ENCODE data around the gene PPM1F.

Gene PPM1F, protein sequence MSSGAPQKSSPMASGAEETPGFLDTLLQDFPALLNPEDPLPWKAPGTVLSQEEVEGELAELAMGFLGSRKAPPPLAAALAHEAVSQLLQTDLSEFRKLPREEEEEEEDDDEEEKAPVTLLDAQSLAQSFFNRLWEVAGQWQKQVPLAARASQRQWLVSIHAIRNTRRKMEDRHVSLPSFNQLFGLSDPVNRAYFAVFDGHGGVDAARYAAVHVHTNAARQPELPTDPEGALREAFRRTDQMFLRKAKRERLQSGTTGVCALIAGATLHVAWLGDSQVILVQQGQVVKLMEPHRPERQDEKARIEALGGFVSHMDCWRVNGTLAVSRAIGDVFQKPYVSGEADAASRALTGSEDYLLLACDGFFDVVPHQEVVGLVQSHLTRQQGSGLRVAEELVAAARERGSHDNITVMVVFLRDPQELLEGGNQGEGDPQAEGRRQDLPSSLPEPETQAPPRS

DNA sequence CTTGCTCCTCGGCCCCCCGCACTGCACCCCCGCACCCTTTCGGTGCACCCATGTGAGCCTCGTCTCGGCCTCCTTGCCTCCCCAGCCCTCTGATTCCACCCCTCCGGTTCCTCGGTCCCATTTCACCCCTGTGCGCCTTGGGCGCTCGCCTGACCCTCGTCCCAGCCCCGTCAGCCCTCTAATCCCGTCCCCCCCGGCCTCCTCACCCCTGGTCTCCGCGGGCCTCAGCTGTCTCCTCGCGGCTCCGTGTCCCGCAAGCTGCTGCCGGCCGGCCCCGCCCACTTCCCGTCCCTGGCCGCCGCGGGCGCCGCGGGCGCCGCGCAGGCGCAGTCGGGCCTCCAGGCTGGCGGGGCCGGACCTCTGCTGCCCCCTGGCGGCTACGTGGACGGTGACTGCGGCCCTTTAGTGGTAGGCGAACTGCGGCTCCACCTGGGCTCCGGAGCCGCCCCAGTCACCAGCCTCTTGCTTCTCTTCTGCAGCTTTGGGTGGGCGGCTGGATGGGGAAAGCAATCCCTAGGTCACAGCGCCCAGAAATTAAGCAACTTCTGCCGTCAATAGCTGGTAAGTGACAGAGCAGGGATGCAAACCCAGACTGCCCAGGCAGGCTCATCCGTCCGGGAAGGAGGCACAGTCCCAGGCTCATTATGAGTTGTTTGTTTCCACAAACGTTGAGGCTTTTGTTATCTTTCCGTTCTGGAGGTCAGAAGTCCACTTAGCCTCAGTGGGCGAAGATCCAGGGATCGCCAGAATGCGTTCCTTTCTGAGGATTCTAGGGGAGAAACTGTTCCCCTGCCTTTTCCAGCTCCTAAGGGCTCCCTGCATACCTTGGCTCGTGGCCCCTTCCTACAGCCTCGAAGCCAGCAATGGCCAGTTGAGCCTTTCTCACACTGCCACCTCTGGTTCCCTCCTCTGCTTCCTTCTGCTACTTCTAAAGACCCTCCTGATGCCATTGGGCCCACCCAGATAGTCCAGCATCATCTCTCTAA, at the start of gene PPM1F:
TSS of gene PPM1F (minus strand) at position 263 of the 986 bp plus-strand sequence. CDS start 6,800 bp downstream, outside the sequence.
- Histone ChIP-seq H3K27me3 (ENCODE audit: insufficient read depth, low read depth, severe bottlenecking) (no peaks in the 10 kb centered on the region), H3K9me3 (ENCODE audit: severe bottlenecking) (peaks cover 4% of the 10 kb centered on the region), H3K36me3 (no peaks in the 10 kb centered on the region), H3K27ac (peak within 1 kb of the TSS; percentile 65), H3K4me3 (ENCODE audit: low read depth, low read length) (peak within 1 kb of the TSS; percentile 77)
- TF ChIP-seq, protein P1, sequence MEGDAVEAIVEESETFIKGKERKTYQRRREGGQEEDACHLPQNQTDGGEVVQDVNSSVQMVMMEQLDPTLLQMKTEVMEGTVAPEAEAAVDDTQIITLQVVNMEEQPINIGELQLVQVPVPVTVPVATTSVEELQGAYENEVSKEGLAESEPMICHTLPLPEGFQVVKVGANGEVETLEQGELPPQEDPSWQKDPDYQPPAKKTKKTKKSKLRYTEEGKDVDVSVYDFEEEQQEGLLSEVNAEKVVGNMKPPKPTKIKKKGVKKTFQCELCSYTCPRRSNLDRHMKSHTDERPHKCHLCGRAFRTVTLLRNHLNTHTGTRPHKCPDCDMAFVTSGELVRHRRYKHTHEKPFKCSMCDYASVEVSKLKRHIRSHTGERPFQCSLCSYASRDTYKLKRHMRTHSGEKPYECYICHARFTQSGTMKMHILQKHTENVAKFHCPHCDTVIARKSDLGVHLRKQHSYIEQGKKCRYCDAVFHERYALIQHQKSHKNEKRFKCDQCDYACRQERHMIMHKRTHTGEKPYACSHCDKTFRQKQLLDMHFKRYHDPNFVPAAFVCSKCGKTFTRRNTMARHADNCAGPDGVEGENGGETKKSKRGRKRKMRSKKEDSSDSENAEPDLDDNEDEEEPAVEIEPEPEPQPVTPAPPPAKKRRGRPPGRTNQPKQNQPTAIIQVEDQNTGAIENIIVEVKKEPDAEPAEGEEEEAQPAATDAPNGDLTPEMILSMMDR (IDR thresholded peaks at IDR 0.05; ENCODE audit: low read depth, low read length): peak; percentile 85
- DNase-seq: peak; percentile 85

DNA sequence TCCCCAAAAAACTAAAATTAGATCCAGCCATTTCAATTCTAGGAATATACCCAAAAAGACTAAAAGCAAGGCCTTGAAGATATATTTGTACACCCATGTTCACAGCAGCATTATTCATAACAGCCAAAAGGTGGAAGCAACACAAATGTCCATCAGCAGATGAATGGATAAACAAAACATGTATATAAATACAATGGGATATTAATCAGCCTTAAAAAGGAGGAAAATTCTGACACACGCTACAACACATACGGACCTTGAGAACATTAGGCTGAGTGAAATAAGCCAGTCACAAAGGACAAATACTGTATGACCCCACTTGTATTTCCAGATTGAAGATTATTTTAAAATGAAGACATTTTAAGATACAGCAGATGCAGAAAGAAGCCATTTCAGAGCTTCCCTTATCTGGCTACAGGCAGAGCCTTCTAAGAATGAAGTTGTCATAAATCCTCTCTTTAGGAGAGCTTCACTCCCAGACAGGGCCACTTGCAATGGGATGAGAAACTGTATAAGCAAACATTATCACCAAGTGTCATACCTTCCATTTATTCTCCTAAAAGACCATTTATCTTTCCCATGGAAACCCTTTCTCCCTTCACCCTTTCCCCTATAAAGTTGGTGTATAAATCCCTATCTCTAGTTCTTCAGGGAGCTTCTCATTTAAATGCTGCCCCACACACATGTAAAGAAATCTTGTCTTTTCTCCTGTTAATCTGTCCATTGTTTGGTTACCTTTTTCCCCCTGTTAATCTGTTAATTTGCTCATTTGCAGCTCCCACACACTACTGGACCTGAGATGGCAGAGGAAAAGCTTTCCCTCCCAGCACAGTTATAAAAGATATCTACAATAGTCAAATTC, 49.2 kb upstream of the PPM1F start:
- no peak overlapping the region for H3K4me3 ChIP-seq (ENCODE audit: low read depth, low read length)
- no peaks in the 10 kb centered on the region for H3K36me3 ChIP-seq
- no peak overlapping the region for H3K27ac ChIP-seq
- TF ChIP-seq, protein P1 (IDR thresholded peaks at IDR 0.05; ENCODE audit: low read depth, low read length): no peak
- H3K9me3 ChIP-seq (ENCODE audit: severe bottlenecking): no peaks in the 10 kb centered on the region
- DNase-seq: no peak
- no peaks in the 10 kb centered on the region for H3K27me3 ChIP-seq (ENCODE audit: insufficient read depth, low read depth, severe bottlenecking)

DNA sequence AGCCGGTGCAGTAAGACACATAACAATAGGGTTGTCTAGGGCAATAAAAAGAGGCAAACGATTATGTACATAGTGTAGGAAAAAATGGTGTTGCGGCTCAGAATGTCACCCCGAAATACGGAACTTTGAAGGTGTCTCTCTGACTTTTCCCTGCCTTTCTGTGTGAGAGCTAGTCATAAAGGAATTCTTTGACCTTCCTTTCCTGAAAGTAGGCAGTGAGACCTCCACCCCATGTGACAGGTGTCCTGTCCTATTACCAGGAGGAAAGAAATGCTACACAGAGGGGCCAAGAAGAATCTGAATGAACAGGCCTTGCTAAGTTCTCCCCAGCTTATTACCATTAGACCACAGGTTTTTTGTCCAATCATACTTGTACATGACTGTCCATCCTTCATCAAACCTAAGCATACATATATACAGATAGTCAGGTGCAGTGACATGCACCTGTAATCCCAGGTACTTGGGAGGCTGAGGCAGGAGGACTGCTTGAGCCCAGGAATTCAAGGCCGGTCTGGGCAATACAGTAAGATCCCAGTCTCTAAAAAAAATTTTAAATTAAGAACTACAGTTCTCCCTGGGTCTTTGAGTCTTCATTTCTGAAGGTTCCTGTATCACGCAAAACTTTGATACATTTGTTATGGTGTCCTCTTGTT, 46.1 kb upstream of the PPM1F start:
- TF ChIP-seq, protein P1 (IDR thresholded peaks at IDR 0.05; ENCODE audit: low read depth, low read length): no peak
- Histone ChIP-seq H3K27me3 (ENCODE audit: insufficient read depth, low read depth, severe bottlenecking) (no peaks in the 10 kb centered on the region), H3K4me3 (ENCODE audit: low read depth, low read length) (no peak overlapping the region), H3K36me3 (no peaks in the 10 kb centered on the region), H3K27ac (no peak overlapping the region), H3K9me3 (ENCODE audit: severe bottlenecking) (no peaks in the 10 kb centered on the region)
- DNase-seq: no peak

DNA sequence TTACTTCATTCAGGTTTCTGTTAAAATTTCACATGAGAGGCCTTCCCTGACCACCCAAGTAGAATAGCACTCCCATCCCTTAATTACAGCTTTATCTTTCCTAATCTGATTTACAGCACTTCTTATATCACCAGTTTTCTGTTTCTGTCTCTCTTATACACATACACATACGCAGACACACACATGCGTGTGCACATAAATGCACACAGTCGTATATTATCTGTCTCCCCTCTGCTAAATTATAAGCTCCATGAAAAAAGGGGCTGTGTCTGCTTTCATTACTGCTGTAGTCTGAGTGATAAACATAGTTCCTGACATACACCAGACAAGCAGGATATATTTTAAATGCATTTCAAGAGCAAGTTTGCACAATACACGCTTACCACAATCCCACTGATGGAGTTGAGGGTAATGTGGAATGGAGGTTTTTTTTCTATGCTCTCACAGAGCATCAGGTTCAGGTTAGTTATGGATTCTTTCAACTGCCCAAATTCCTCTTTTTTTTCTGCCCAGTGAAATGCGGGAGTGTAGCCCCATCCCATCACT, 43.6 kb upstream of the PPM1F start:
- Histone ChIP-seq H3K27ac (no peak overlapping the region), H3K9me3 (ENCODE audit: severe bottlenecking) (no peaks in the 10 kb centered on the region), H3K4me3 (ENCODE audit: low read depth, low read length) (no peak overlapping the region), H3K27me3 (ENCODE audit: insufficient read depth, low read depth, severe bottlenecking) (no peaks in the 10 kb centered on the region), H3K36me3 (no peaks in the 10 kb centered on the region)
- TF ChIP-seq, protein P1 (IDR thresholded peaks at IDR 0.05; ENCODE audit: low read depth, low read length): no peak
- DNase-seq: no peak

All from WERI-Rb-1 (cell line).